ENCODE measurements around the gene LDLRAD4.

The LDLRAD4 gene

GRCh38 chr18:13265008-13265910 is 46.7 kb downstream of the LDLRAD4 start:
- no peak for DNase-seq (ENCODE audit: low read depth, low spot score)

DNA sequence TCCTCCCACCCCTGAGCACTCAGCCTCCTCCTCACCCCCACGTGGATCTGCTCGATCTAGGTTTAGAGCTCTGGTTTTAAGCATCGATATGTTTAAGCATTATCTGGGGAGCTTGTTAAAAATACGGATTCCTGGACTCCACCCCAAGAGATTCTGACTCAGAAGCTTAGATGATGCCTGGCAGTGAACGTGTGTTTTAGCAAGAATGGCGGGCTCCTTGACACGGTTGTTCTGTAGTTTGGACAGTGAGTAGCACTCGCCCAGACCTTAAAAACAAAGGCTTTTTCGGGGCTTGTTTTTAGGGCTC is 47.3 kb downstream of the LDLRAD4 start:
- no peak for DNase-seq (ENCODE audit: low read depth, low spot score)

DNA sequence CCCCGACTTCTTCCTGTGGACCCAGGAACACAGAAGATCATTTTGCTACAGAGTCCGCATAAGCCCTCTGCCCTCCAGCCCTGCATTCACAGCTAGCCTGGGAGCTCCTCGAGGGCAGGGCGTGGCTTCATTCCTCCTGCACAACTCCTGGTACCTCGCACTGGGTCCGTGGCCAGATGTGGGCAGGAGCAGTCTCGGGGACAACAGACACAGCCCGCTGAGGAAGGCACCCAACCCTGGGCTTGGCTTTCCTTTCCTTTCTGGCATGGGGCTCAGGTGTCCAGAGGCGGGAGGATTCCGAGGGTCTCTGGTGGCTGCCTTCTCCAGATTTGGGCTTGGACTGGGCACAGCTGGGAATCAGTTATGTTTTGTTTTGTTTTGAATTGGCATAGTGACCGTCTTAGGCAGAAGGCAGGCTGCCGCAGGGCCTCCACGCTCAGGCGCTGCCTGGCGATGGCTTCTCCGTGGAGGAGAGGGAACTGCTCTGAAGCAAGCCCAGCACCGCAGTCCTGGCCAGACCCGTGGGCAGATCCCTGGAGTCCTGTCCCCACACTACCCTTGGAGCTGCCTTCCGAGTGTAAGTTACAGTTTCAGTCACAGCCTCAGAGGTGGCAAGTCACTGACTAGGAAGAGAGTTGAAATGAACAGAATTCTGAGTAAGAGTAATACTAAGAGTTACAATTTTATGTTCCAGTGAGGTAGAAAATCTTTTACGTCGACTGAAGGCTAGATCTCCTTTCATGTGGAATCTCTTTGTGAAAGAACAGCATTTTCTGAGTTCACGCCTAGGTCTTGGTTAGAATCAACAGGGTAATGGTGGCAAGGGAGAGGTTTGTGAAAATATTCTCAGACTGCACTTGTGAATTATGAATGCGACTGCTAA is 47.9 kb downstream of the LDLRAD4 start:
- DNase-seq (ENCODE audit: low read depth, low spot score), result no peak

- no peak for DNase-seq (ENCODE audit: low read depth, low spot score)
Observed at GRCh38 chr18:13267431-13267873, 48.9 kb downstream of the LDLRAD4 start.

DNA sequence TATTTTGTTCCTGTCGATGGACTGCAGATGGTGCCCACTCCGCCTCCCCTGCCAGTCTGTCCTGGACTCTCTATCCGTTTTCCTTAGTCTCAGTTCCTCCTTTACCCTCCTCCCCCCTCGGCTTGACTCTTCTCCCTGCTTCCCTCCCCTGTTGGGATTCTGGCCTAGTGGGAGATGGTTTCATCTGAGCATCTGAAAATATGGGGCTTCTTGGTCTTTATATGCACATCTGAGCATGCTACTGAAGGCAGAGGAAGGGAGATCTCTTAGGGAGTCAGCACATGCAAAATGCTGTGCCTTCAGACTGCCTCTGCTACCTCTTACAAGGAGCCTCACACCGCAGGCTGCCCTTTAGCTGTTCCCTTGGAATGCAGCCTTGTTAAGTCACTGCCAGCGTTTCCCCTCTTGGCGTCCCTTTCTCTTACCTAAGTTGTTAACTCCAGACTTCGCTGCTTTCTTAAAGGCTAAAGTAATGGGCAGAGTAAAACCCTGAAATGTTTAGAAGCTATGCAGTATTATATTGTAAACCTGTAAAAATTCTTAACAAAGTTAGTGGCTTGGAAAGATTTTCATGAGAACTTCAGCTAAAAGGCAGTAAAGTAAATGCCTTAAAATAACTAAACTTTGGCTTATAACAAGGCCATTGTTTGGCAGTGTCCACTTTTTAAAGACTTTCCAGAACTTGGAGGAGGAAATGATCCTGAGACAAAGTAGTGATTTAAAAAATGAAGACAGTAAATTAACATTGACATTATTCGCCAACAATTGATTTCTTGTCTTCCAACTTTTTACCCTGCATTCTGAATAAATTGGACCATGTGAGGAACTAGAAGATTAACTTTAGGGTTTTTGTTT is 49.8 kb downstream of the LDLRAD4 start:
- peak; percentile 56 for DNase-seq (ENCODE audit: low read depth, low spot score)

DNA sequence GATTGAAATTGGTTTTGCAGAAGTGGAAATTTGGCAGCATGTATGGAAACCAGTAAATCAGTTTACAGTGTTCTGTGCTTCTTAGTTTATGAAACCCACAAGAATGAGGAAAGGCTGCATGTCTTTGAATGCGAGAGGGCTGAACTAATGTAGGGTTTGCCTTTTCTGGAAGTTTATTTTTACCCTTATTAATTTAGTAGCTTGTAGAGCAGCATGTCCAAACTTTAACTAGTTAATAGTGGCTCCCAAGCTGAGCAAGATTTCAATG is 50.4 kb downstream of the LDLRAD4 start:
- no peak for DNase-seq (ENCODE audit: low read depth, low spot score)

GRCh38 chr18:13269521-13270011 is 51.0 kb downstream of the LDLRAD4 start:
- DNase-seq (ENCODE audit: low read depth, low spot score), result no peak

DNA sequence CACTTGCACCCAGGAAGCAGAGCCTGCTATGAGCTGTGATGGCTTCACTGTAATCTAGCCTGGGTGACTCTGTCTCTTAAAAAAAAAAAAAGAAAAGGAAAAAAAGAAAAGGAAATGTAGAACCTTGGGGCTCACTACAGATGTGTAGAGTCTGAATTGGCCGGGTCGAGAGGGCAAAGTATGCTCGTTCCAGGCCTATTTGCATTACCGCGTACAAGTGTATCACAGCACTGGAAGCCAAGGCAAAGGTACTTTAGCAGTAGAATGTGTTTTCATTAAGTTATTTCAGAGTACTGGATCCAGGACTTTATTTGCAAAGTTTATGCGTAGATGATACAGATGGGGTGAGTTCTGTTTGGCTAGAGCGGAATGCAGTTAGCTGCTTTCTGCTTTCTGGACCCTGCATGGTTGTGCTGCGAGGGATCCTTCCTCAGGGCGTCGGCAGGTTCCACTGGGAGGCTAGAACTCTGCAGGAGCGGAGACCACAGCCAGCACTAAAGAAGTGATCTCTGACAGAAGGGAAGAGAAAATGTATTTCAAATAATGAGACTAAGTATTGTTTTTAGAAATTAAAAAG is 51.8 kb downstream of the LDLRAD4 start:
- no peak for DNase-seq (ENCODE audit: low read depth, low spot score)

DNA sequence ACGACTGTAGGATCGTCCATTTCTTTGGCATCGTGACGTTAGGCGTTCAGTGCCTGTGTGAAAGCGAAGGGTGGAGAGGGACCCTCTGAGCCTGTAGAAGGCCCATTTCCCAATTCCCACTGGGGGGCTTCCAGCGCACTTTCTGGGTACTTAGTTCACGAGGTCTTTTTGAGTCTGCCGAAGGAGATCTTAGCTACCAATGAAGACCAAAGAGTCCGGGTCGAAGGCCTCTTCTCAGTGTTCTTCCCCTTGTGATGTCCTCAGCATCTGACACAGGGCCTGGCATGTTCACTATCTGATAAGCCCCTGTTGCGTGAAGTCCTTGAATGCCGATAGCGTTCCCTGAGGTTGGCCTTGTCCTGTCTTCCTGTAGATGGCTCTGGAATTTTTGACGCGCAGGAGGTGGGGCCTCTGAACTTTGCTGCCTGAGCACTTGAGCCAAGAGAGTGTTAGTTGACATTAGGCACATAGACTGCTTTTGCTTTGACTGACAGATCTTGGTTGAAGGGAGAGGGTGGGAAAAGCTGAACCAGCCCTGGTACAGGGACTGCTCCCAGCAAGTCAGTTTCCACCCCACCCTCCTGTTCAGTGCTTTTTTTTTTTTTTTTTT is 52.8 kb downstream of the LDLRAD4 start:
- no peak for DNase-seq (ENCODE audit: low read depth, low spot score)

- DNase-seq (ENCODE audit: low read depth, low spot score), result no peak
Observed at GRCh38 chr18:13272416-13272815, 53.9 kb downstream of the LDLRAD4 start.

DNA sequence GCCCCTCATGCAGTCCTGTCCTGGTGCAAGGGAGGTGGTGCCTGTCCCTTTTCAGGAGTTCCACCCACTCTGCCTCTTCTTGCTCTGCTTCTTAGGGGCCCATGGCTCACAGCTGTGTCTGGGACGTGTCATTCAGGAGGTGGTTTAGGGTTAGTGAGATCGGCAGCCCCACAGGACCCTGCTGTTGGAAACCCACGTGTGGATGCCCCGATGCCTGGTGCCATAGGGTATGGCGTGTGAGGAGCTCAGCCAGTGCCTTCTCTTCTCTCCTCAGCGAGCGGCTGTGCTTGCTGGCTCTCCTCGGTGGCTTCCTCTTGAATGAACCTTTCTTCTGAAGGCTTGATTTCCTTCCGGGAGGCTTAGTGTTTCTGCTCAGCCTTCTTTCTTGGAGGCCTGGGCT is 55.2 kb downstream of the LDLRAD4 start:
- DNase-seq (ENCODE audit: low read depth, low spot score), result no peak

DNA sequence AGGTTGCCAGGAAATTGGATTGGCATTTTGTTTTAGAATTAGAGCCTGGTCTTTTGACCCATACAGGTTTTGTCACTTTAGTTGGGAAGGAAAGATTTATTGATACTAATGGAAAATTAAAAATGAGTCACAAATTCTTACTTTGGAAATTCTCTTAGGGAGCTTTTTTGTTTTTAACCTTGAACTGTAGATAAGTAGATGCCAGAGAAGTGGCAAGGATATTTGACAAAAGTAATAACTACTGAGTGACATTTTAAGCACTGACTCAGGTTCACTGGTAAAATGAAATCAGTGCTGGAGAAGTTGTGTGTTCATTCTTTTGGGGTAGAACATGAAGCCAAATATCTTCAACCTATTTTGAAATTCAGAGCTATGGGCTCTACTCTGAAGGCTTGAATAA is 56.5 kb downstream of the LDLRAD4 start:
- DNase-seq (ENCODE audit: low read depth, low spot score), result no peak

- no peak for DNase-seq (ENCODE audit: low read depth, low spot score)
Observed at GRCh38 chr18:13276530-13277520, 58.3 kb downstream of the LDLRAD4 start.

- no peak for DNase-seq (ENCODE audit: low read depth, low spot score)
Observed at GRCh38 chr18:13278062-13278630, 59.6 kb downstream of the LDLRAD4 start.

- no peak for DNase-seq (ENCODE audit: low read depth, low spot score)
Observed at GRCh38 chr18:13279181-13280069, 60.9 kb downstream of the LDLRAD4 start.

DNA sequence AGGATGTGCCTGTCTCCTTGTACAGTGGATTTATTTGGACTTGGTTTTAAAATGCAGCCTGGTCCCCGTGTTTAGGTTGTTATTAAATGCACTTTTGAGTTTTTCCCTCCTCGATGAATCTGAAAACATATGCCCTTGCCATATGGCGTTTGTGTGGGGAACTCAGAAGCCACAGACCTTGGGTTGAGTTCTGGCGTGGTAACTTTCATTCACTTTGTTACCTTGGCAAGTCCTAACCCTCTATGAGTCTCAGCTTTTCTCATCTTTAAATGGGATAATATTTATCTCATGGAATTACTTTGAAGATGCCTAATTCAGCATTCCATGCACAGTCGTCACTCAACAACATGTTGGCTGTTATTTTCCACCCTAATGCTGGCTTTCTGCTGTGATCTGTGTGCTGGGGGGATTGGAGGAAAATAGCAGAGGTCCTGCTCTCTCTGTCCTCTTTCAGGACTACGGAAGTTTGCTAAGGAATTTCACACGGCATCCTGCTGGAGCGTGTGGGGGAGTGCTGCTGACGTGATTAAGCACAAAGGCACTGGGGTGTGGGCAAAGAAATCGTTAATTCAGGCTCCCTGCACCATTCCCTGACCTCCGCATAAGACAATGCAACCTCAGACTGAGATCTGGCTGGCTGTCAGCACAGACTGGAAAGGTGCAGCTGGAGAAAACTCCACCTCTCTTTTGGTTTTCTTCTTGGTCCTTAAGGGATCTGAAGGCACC is 61.7 kb downstream of the LDLRAD4 start:
- DNase-seq (ENCODE audit: low read depth, low spot score), result no peak

DNA sequence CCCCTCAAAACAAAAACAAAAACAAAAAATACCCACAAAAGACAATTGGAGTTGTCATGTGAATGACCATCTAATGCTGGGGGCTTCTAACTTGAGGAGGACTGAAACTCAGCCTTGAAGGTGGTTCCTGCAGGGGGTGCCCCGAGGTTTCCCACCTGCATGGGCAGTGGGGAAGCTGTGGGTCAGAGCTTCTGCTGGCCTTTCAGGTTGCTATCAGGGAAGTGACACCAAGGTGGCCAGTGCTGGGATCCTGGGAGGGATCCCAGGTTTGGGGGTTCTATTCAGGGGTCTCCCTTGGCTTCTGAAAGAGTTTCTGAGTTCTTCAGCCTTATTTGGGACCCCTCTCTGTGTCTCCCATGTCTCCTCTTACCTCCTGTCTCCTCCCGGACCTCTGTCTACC is 62.8 kb downstream of the LDLRAD4 start:
- DNase-seq (ENCODE audit: low read depth, low spot score), result no peak

DNA sequence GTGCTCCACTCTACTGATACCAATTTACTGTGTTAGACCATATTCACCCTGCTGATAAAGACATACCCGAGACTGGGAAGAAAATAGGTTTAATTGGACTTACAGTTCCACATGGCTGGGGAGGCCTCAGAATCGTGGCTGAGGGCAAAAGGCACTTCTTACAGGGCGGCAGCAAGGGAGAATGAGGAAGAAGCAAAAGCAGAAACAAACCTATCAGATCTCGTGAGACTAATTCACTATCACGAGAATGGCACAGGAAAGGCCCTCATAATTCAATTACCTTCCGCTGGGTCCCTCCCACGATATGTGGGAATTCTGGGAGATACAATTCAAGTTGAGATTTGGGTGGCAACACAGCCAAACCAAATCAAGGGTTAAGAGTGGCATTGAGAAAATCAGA is 65.2 kb downstream of the LDLRAD4 start:
- no peak for DNase-seq (ENCODE audit: low read depth, low spot score)
